Measurements from ENCODE around the gene LMO4.
A peak's percentile ranks its signal among the peaks of the same experiment; 100 is the strongest.

Gene LMO4

DNA sequence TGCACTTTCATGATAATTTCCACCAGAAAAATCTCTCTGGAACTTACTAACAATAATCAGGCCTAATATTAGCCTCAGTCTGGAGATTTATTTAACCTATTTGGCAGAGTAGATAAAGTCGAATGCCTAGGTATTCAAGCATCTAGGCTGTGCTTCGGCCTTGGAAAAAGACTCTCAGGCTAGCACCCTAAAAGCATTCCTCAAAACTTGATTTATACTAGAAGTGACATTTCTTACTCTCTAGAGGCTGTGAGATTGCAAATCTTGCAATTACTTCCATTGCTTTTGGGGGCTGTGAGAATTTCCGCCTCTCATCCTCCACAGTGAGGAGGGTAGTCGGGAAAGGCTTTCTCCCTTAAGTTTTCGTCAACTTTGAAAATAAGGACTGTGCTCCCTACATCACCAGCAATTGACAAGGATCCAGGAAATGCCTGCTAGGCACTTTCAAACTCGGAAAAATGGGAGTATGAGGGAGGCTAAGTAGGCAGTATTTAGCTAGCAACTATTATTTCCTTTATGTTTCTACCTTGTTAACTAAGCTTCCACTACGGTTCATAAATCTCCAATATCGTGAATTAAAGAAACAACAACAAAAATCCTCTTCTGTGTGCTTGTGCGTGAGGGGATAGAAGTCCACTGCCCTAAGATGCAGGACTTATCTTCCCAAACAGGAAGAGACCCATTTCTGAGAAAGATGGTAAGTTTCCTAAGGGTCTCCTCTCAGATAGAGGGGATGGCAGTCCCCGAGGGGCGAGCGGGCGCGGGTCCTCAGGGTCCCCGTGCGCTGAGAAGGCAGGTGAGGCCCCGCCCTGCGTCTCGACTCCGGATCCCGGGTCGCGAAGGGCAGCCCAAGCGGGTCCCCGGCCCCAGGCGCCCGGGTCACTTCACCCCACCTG, 1.1 kb upstream of the LMO4 start:
- Histone ChIP-seq H3K4me3 (ENCODE audit: low read length) (peak overlapping the region; percentile 91), H3K27ac (ENCODE audit: low read length) (peak overlapping the region; percentile 24; the same call in 1 of the 2 replicates), H3K4me2 (ENCODE audit: low read length) (peak overlapping the region; percentile 98), H4K20me1 (ENCODE audit: insufficient read depth, low read length) (peaks cover 10% of the 10 kb centered on the region), H3K9ac (ENCODE audit: low read length) (peak overlapping the region; percentile 77), H3K9me3 (ENCODE audit: insufficient read depth, low read length) (no peaks in the 10 kb centered on the region), H2AFZ (ENCODE audit: low read depth, low read length) (peak overlapping the region; percentile 98), H3K4me1 (ENCODE audit: low read length) (peaks cover 20% of the 10 kb centered on the region), H3K79me2 (ENCODE audit: low read length) (no peaks in the 10 kb centered on the region), H3K27me3 (ENCODE audit: low read depth, low read length) (peaks cover 10% of the 10 kb centered on the region), H3K36me3 (replicated peaks; ENCODE audit: low read depth, low read length) (peaks cover 6% of the 10 kb centered on the region)
- TF ChIP-seq EZH2phosphoT487 (IDR thresholded peaks at IDR 0.05; ENCODE audit: low read depth) (no peak), CTCF (IDR thresholded peaks at IDR 0.05; ENCODE audit: low read depth, low read length) (no peak)

- H3K4me3 ChIP-seq (ENCODE audit: low read length): peak overlapping the region; percentile 91
- peaks cover 18% of the 10 kb centered on the region for H3K27me3 ChIP-seq (ENCODE audit: low read depth, low read length)
- H3K79me2 ChIP-seq (ENCODE audit: low read length): no peaks in the 10 kb centered on the region
- no peak overlapping the region for H2AFZ ChIP-seq (ENCODE audit: low read depth, low read length)
- peak overlapping the region; percentile 83 for H3K9ac ChIP-seq (ENCODE audit: low read length)
- no peaks in the 10 kb centered on the region for H3K9me3 ChIP-seq (ENCODE audit: insufficient read depth, low read length)
- peak overlapping the region; percentile 65 for H3K27ac ChIP-seq (ENCODE audit: low read length)
- peaks cover 14% of the 10 kb centered on the region for H4K20me1 ChIP-seq (ENCODE audit: insufficient read depth, low read length)
- H3K4me2 ChIP-seq (ENCODE audit: low read length): peak overlapping the region; percentile 98
- H3K4me1 ChIP-seq (ENCODE audit: low read length): peaks cover 27% of the 10 kb centered on the region
- no peak for TF ChIP-seq CTCF (IDR thresholded peaks at IDR 0.05; ENCODE audit: low read depth, low read length)
- no peak for TF ChIP-seq EZH2phosphoT487 (IDR thresholded peaks at IDR 0.05; ENCODE audit: low read depth)
- H3K36me3 ChIP-seq (replicated peaks; ENCODE audit: low read depth, low read length): peaks cover 13% of the 10 kb centered on the region
Measured at GRCh38 chr1:87329051-87329525, 408 bp downstream of the LMO4 start.

DNA sequence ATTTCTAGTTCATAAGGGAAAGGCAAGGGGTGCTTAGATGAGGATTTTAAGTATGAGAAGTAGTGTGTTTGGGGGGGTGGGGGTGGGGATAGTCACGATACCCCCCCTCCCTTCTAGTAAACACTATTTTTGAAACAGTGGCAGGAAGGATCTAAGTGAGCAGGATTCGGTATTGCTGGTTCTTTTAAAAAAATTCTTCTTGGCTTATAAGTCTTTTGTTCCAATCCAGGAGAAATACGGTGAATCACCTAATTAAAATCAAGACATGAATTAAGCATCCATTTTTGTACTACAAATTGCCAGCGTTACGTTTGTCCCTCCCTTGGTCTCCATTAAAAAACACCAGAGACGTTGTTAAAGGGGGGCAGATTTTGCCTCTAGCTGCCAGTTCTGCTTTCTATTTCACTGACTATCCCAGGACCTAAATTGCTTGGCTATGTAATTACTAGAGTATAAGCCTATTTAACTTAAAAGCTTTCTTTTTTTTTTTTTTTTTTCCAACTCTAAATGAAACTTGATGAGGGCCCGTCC, 911 bp downstream of the LMO4 start:
- Histone ChIP-seq H3K27me3 (ENCODE audit: low read depth, low read length) (peaks cover 18% of the 10 kb centered on the region), H3K36me3 (replicated peaks; ENCODE audit: low read depth, low read length) (peaks cover 13% of the 10 kb centered on the region), H3K4me1 (ENCODE audit: low read length) (peaks cover 33% of the 10 kb centered on the region), H3K9ac (ENCODE audit: low read length) (peak overlapping the region; percentile 83), H3K9me3 (ENCODE audit: insufficient read depth, low read length) (no peaks in the 10 kb centered on the region), H3K4me2 (ENCODE audit: low read length) (peak overlapping the region; percentile 98), H4K20me1 (ENCODE audit: insufficient read depth, low read length) (peaks cover 14% of the 10 kb centered on the region), H3K27ac (ENCODE audit: low read length) (peak overlapping the region; percentile 65), H3K79me2 (ENCODE audit: low read length) (no peaks in the 10 kb centered on the region), H2AFZ (ENCODE audit: low read depth, low read length) (no peak overlapping the region), H3K4me3 (ENCODE audit: low read length) (peak overlapping the region; percentile 91)
- TF ChIP-seq EZH2phosphoT487 (IDR thresholded peaks at IDR 0.05; ENCODE audit: low read depth): no peak
- TF ChIP-seq CTCF (IDR thresholded peaks at IDR 0.05; ENCODE audit: low read depth, low read length): no peak
